AG04450 (cell line): ENCODE data around the gene COQ9. TPM values are rescaled to one million over a fixed set of nuclear protein-coding genes. Genes with fewer than 3 reads are reported as not detected.

Experiments used
- CTCF ChIA-PET: fragments of 300-600, 350-600 bp; formaldehyde crosslinking; extraction: SDS; loops from one replicate; lab custom pipeline; 2022; ENCODE audit warnings: antibody characterized with exemption, inconsistent platforms; lab: Charles Lee
- POLR2A ChIA-PET: fragments of 350-600 bp; formaldehyde crosslinking; extraction: SDS; loops from one replicate; lab custom pipeline; 2021; ENCODE audit warnings: antibody characterized with exemption, inconsistent platforms; lab: Yijun Ruan, JAX
- DNase-seq: peaks from one replicate; pipeline ENCODE4 v3.0.0-alpha.2; 2011; ENCODE audit warnings: low read depth, low spot score
- H3K27ac ChIP-seq: one replicate; pipeline ENCODE4 v1.5.1; 2012; ENCODE audit warnings: low read depth, low read length, control low read depth
- H3K27me3 ChIP-seq: one replicate; pipeline ENCODE4 v1.6.0; 2012; ENCODE audit warnings: low read length; ENCODE audit not compliant: control insufficient read depth, insufficient read depth
- H3K4me3 ChIP-seq: 2 replicates; pipeline ENCODE4 v1.5.1; 2011; ENCODE audit warnings: mild to moderate bottlenecking, low read depth, low read length, control low read depth
- H3K9me3 ChIP-seq: 2 replicates; pipeline ENCODE4 v1.5.1; 2012; ENCODE audit warnings: low read length; ENCODE audit not compliant: control insufficient read depth, insufficient read depth
- CTCF ChIP-seq: IDR thresholded peaks from 2 replicates; pipeline ENCODE4 v1.5.1; 2011; ENCODE audit warnings: low read depth, low read length, control low read depth, inconsistent platforms
- polyA plus RNA-seq: library from polyadenylated mRNA; depleted of rRNA; stranded (reverse); fragments of >200 nt; gene quantifications from 2 replicates; pipeline ENCODE4 v1.2.3, GENCODE V29; 2011

Gene COQ9
- polyA plus RNA-seq, 1 experiment: 59.0 TPM

GRCh38 chr16:57477531-57478202, 30.4 kb downstream of the COQ9 start:
- DNase-seq: no peak

GRCh38 chr16:57478396-57479204, 31.3 kb downstream of the COQ9 start:
- Histone ChIP-seq H3K27ac (no peak overlapping the region), H3K4me3 (peak overlapping the region; percentile 63), H3K27me3 (no peaks in the 10 kb centered on the region), H3K9me3 (no peaks in the 10 kb centered on the region; the same call in 1 of the 2 replicates)
- no peak for DNase-seq
- ChIA-PET CTCF (interaction anchor here (1.8 kb wide), 1 partner anchor 16 kb away, joined by 9 read pairs; the partner anchor contains the start of gene POLR2C), POLR2A (no interaction called here)
- no peak for TF ChIP-seq CTCF

More at GRCh38 chr16:57477531-57478202, 30.4 kb downstream of the COQ9 start:
- POLR2A ChIA-PET: no interaction called here
- peak overlapping the region; percentile 11 for H3K27ac ChIP-seq
- no peaks in the 10 kb centered on the region; the same call in 1 of the 2 replicates for H3K9me3 ChIP-seq
- TF ChIP-seq CTCF: no peak
- CTCF ChIA-PET: interaction anchor here (0.6 to 0.8 kb wide), 2 partner anchors 15 to 610 kb away, joined by 3 to 4 read pairs; no protein-coding TSS in a partner anchor
- H3K4me3 ChIP-seq: no peak overlapping the region
- no peaks in the 10 kb centered on the region for H3K27me3 ChIP-seq

GRCh38 chr16:57479205-57479975, 32.1 kb downstream of the COQ9 start:
- POLR2A ChIA-PET: interaction anchor here (0.6 kb wide), 1 partner anchor 20 kb away, joined by 3 read pairs; no protein-coding TSS in a partner anchor
- Histone ChIP-seq H3K27ac (no peak overlapping the region), H3K9me3 (no peaks in the 10 kb centered on the region; the same call in 1 of the 2 replicates), H3K4me3 (peak overlapping the region; percentile 63), H3K27me3 (no peaks in the 10 kb centered on the region)
- no peak for DNase-seq
- CTCF ChIA-PET: interaction anchor here (0.5 to 1.8 kb wide), 4 partner anchors 17 to 63 kb away, joined by 3 to 9 read pairs (median 4); partner anchors contain the start of gene POLR2C
- no peak for TF ChIP-seq CTCF

GRCh38 chr16:57479976-57480753, 32.9 kb downstream of the COQ9 start:
- no peak for TF ChIP-seq CTCF
- no peak for DNase-seq
- Histone ChIP-seq H3K27me3 (no peaks in the 10 kb centered on the region), H3K9me3 (no peaks in the 10 kb centered on the region; the same call in 1 of the 2 replicates), H3K27ac (no peak overlapping the region), H3K4me3 (peak overlapping the region; percentile 63)
- ChIA-PET POLR2A (interaction anchor here (0.6 kb wide), 1 partner anchor 19 kb away, joined by 3 read pairs; no protein-coding TSS in a partner anchor), CTCF (interaction anchor here (0.5 to 1.8 kb wide), 4 partner anchors 18 to 63 kb away, joined by 3 to 9 read pairs (median 3); partner anchors contain the start of gene POLR2C)
